Stimulated activated CD4-positive, alpha-beta T cell treated with anti-CD3 and anti-CD28 coated beads, Interleukin-1b, Interleukin-23, amount 100 ng/mL, for 24 hours (primary cell): ENCODE results near the gene QSOX2.
"Not testable (repeated sequence)": the region's sequence is repeated elsewhere in the genome, so short reads cannot be mapped to it uniquely, and the experiment has no call there.

Experiments
- DNase-seq, 4 experiments: peaks; one replicate each; pipeline ENCODE4 v3.0.0-alpha.2; 2020; ENCODE audit warnings: low read depth in 4 of 4, low spot score in 1 of 4

QSOX2 gene

GRCh38 chr9:136237486-136238341, 7.9 kb downstream of the QSOX2 start:
- no peak for DNase-seq

DNA sequence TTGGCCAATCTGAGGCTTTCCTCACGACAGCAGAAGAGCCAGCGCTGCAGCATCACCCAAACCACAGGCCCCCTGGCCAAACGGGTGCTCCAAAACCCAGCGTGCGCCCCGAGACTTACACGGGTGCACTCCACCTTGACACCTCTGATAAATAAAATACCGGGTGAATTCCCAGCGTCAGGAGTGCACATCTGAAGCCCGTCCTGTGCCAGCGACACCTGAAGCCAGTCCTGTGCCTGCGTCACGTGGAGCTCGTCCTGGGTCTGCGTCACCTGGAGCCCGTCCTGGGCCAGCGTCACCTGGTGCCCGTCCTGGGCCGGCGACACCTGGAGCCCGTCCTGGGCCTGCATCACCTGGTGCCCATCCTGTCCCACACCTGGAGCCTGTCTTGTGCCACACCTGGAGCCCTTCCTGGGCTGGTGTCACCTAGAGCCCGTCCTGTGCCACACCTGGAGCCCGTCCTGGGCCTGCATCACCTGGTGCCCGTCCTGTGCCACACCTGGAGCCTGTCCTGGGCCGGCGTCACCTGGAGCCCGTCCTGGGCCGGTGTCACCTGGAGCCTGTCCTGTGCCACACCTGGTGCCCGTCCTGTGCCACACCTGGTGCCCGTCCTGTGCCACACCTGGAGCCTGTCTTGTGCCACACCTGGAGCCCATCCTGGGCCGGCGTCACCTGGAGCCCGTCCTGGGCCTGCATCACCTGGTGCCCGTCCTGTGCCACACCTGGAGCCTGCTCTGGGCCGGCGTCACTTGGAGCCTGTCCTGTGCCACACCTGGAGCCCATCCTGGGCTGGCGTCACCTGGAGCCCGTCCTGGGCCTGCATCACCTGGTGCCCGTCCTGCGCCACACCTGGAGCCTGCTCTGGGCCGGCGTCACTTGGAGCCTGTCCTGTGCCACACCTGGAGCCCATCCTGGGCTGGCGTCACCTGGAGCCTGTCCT, 8.9 kb downstream of the QSOX2 start:
- DNase-seq = not testable (repeated sequence)

DNA sequence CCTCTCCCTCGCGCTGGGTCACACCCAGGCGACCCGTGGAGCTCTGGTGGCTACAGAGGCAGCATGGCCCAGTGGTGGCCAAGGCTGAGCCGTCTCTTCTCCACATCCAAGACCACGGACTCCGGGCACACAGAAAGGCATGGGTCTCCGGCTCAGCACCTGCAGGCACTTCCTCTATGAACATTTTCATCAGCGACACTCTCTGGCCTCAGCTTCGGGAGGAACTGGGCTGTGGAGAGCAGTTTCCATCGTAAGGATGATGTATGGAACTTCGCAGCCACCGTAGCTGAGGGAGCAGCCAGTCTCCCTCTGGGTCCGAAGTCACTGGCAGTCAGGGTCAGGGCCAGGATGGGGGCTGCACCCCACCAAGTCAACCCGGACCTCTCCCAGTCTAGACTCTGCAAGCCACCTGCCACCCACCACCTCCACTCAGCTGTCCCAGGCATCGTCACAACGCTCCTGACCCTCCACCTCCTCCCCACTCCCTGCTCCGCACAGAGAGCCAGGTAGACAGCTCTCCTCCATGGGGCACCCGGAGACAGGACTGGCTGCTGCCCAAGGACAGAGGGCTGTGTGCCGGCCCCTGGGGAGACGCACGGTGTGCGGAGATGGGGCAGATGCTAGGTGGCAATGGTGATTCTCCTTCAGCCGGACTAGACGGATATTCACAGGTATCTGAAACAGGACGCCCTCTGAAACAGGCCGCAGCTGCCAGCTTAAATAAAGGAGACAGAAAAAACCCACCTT, 9.7 kb downstream of the QSOX2 start:
- DNase-seq = no peak

GRCh38 chr9:136235171-136235570, 10.4 kb downstream of the QSOX2 start:
- no peak for DNase-seq

- DNase-seq = no peak
Measured at GRCh38 chr9:136234597-136234996, 11.0 kb downstream of the QSOX2 start.

- no peak for DNase-seq
Measured at GRCh38 chr9:136233868-136234267, 11.7 kb downstream of the QSOX2 start.

- DNase-seq = no peak
Measured at GRCh38 chr9:136233411-136233810, 12.2 kb downstream of the QSOX2 start.

DNA sequence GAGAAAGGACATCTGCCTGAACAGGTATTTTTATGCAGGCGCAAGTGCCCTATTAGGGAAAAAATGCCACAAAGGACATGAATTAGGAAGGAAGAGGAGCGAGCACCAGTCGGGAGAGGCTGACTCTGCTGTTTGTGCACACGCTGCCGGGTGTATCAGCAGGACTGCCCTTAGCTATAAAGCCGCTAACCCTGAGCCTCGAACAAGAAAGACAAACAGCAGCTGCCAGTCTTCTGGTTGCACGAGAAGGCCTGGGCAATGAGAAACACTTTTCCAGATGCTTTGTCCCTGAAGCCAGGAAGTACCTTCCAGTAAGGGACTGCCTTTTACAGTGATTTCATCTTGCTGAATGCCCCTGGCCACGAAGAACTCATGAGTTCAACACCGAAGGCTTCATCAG, 12.6 kb downstream of the QSOX2 start:
- DNase-seq = no peak

DNA sequence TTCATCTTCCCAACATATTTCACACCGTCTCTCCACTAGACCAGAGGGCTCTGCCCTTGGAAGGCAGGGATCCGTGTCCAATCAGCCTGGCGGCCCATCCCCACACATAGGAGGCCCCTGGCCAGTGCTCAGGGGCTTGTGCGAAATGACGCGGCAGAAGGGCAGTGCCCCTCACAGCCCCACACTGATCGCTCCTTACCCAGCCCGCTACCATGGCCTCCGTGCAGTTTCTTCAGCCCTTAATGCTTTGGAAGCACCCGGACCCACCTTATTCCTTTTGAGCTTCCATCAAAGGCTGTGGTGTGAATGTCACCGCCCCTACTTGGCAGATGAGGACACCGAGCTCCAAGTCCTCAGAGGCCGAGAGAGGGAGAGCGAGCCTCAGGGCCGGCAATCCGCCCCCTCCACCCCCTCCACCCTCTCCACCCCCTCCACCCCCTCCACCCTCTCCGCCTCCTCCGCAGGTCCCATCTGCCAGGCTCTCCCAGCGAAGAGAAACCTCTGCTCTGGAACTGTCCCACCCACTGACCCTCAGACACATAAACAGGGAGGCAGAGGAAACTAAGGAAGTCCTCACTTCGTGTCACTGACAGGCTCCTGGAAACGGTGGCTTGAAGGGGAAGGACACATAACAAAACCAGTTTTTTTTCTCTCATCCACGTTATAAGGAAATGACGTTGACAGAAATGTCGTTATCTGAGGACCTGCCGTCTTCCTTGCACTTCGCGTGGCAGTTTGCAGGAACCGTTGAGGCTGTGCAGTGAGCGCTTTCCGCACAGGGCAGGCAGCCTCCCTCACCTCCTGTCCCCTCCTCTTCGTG, 13.9 kb downstream of the QSOX2 start:
- DNase-seq = no peak

DNA sequence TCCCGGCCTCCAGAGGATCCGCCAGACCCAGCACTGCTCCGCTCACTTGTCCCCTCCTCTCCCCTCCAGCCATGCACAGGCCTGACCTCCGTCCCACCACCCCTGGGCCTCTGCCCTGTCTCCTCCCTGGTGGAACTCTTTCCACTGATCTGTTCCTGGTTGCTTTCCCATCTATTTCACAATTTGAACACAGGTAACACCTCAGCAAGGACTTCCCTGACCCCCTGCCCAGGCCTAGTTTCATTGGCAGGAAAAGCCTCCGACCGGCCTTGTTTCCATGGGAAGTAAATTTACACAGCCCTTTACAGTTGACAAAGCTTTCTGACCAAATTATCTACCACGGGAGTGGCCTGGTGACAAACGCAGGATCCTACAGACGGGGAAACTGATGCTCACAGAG, 14.8 kb downstream of the QSOX2 start:
- no peak for DNase-seq

DNA sequence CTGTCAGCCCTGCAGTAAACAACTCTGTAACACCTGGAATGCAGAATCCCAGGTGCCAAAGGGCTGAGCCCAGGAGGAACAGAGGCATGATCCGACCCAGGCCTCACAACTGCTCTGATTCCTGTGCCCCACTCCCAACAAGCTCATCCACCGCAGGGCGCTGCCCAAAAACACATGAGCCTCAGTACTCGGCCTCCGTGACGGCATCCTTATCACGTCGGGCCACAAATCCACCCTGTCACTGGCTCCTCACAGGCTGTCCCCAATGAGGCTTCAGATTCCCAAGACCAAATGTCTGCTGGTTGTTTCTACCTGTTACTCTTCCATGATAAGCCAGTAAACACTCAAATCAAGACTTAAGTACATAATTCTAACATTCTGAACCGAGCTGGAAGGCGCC, 15.2 kb downstream of the QSOX2 start:
- DNase-seq = no peak

DNA sequence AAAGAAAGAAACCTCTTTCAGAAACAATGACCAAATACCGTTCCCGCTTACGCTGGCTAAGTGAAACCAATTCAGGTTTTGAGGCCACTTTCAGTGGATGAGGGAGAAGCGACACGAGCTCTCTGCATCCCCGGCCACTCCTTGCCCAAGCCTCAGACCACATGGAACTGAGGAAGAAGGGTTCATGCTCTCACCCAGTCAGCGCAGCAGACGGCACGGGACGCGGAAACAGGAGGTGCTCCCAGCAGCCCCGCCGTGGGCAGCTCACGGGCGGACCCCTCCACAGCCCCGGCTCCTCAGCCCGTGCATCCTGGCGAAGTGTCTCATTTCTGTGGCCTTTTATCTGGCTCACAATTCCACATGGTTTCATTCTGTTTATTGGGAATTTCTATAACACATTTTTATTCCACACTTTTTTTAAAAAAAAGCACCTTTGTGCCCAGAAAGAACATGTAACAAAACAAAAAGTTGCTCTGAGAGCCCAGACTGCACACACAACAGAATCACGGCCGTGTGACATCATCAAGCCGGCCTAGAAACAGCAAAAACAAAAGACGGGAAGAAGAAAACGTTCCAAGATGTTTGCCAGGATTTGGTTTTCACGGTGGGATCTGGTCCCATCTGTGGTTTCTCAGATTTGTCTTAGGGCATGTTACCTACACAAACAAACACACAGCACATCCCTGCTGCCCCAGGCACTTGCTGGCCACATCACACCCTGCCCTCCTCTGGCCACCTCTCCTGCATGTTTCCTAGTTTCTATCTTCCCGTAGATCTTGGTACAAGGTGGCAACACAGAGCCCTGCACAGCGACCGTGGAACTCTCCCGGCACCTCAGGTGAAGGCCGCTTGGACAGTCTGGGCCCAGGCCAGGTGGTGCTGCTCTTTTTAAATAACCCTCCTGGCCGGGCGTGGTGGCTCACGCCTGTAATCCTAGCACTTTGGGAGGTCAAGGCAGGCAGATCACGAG, 16.2 kb downstream of the QSOX2 start:
- DNase-seq = no peak

DNA sequence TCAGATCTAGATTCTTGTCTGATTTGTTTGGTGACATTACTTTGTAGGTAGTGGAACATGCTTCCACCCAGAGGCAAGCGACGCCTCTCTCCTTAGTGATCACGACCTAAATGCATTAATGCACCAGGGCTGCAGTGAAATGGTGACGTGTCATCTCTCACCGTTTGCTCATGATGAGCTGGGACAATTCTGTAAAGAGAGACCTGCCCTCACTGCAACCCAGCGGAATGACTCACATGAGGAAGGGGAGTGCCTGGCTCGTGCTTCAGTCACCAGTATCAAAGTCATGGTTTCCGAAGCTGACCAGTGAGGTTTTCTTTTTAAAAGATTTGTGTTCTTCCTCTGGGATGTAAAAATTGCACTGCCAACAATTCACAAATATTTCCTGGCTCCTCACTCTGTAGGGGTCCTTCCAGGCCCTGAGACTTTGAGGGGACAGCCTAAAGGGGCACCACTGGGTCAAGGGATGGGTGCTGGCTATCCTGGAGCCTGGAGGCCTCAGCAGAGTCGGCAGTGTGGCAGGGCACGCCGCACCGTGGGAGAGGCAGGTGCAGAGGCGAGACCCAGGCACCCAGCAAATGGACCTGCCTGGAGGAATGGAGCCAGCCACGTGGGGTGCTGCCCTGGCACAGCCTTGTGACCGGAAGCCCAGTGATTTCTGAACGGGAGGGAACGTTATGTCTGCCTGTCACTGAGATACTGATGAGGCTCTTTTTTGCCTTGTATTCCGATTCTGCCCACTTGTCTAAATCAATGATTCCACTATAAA, 17.3 kb downstream of the QSOX2 start:
- DNase-seq = peak in 1 of 4 experiments; percentile 23

GRCh38 chr9:136226680-136227407, 18.8 kb downstream of the QSOX2 start:
- no peak for DNase-seq

DNA sequence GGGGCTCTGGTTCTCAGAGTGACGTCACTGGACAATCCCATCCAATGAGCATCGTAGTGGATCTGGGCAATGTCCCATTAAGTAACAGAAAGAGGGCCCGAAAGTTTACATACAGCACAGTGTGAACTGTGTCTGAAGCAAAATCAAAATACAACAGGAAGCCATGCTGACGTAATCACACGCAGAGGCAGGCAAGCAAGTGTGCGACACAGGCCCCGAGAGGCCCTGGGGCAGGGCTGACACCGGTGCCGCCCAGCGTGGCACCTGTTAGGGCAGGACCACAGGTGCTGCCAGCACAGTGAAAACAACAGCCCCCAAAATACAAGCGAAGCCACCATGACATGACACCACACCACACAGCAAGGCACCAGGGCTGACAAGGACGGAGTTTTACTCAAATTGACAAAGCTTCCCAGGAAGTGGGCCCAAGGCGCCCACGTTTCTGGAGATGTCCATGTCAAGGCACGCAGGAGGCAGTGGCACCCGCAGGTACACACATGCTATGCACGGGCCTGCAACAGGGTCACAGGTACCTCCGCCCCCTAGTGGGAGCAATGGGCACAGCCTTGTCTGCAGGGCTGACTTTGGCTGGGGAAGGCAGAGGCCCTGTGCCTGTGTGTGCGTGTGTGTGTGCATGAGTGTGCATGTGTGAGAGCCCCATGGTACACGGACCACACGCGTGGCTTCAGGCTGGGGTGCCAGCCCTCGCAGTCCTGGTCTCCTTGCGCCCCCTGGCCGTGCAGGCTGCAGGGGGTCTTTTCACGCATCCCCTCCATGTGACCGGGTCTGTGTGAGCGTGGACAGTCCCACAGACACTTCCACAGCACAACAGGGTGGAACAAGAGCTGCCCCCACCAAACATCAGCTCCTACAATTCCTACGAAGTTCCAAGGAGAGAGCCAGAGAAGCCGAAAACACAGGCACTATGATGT, 19.6 kb downstream of the QSOX2 start:
- peak; percentile 35 to 53 (median 48) for DNase-seq

DNA sequence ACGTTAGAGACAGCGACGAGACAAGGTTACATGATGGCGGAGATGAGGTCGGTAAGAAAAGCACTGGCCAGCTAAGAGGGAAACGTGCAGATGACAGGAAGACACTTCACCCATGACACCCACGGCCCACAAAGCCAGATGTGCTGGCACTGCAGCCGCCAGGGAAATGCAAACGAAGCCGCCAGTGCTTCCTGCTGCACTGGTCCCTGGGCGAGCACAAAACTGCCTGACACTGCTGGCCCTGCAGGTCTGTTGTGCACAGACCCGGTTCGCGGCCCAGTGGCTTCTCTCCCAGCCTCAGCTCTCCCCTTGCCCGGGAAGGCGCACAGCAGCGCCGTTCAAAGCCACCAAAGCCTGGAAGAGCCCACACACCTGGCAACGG, 20.3 kb downstream of the QSOX2 start:
- DNase-seq = no peak
